Endothelial cell of umbilical vein (primary cell): ENCODE data around the gene MYOZ3.

ENCODE experiments used
- CTCF ChIP-seq, 2 donors: IDR thresholded peaks; 1 replicate in 1 of 2; 2 replicates in 1 of 2; pipeline ENCODE4 v1.5.1; 2011; ENCODE audit warnings: low read length in 2 of 2, mild to moderate bottlenecking in 2 of 2, moderate library complexity in 2 of 2, control low read depth in 1 of 2, inconsistent platforms in 1 of 2, low read depth in 1 of 2; ENCODE audit not compliant: insufficient read depth in 1 of 2; ENCODE audit errors: extremely low read depth in 1 of 2
- EZH2 ChIP-seq: IDR thresholded peaks from 2 replicates; pipeline ENCODE4 v1.6.1; 2012; ENCODE audit warnings: borderline replicate concordance, low read depth, mild to moderate bottlenecking, moderate library complexity, low read length, inconsistent platforms; ENCODE audit not compliant: severe bottlenecking
- FOS ChIP-seq: IDR thresholded peaks from 2 replicates; pipeline ENCODE4 v1.6.1; 2011; ENCODE audit warnings: mild to moderate bottlenecking, low read length, moderate library complexity, borderline replicate concordance; ENCODE audit not compliant: insufficient read depth
- JUN ChIP-seq: IDR thresholded peaks from 2 replicates; pipeline ENCODE4 v1.6.1; 2011; ENCODE audit warnings: borderline replicate concordance, low read depth; ENCODE audit not compliant: insufficient read length, insufficient read depth
- POLR2A ChIP-seq: IDR thresholded peaks from 2 replicates; pipeline ENCODE4 v1.6.1; 2012; ENCODE audit warnings: low read depth, mild to moderate bottlenecking, control low read depth, low read length
- POLR2AphosphoS5 ChIP-seq: IDR thresholded peaks from 2 replicates; pipeline ENCODE4 v1.6.1; 2012; ENCODE audit warnings: low read depth, mild to moderate bottlenecking, control low read depth, low read length, moderate library complexity; ENCODE audit not compliant: insufficient read depth
- TF ChIP-seq, protein P1 (sequence below): IDR thresholded peaks from 2 replicates; pipeline ENCODE4 v1.6.1; 2011; ENCODE audit not compliant: insufficient read depth, insufficient read length

DNA sequence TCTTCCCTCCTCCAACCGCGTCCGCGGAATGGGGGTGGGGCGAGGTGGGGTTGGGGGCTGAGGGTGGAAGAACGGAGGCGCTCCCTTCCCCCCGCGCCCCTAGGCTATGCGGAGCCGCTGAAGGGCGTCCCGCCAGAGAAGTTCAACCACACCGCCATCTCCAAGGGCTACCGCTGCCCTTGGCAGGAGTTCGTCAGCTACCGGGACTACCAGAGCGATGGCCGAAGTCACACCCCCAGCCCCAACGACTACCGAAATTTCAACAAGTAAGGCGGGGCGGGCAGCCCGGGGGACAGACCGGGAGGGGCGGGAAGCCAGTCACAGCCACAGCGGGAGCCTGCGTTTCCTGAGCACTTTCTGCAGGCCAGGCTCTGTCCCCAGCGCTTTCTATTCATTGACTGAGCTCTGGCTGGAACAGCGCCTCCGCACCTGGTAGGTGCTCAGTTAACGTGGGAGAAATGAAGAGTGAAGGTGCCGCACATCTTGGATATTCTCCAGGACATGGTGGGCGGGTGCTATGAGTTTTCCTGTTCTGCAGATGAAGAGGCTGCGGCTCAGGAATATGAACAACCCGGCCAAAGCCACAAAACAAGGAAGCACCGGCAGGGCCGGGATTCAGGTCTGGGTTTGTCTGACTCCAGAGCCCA lies 11.3 kb downstream of the MYOZ3 start:
- no peak for TF ChIP-seq POLR2A
- TF ChIP-seq FOS: no peak
- TF ChIP-seq CTCF (IDR thresholded peaks at IDR 0.05; ENCODE audit: extremely low read depth in 1 of 2, insufficient read depth in 1 of 2, low read depth in 1 of 2, low read length in 2 of 2): no peak
- no peak for TF ChIP-seq EZH2
- TF ChIP-seq POLR2AphosphoS5: no peak
- TF ChIP-seq, protein P1, sequence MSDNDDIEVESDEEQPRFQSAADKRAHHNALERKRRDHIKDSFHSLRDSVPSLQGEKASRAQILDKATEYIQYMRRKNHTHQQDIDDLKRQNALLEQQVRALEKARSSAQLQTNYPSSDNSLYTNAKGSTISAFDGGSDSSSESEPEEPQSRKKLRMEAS: no peak
- TF ChIP-seq JUN: no peak
